Common myeloid progenitor, CD34-positive (primary cell): ENCODE results near the gene SERPINF2.

Experiments
- CTCF ChIA-PET: fragments of 350-600 bp; sonication (Branson Sonifier 250); formaldehyde crosslinking; loops from one replicate; lab custom pipeline; 2021; ENCODE audit warnings: antibody characterized with exemption; lab: Charles Lee
- POLR2A ChIA-PET: fragments of 350-600 bp; sonication (Branson Sonifier 250); formaldehyde crosslinking; loops from one replicate; lab custom pipeline; 2021; ENCODE audit warnings: antibody characterized with exemption; lab: Charles Lee
- DNase-seq, 3 donors: peaks; one replicate each; pipeline versions ENCODE4 v3.0.0 to v3.0.0-alpha.2; 2013
- H3K27ac ChIP-seq, 2 experiments: 1 replicate in 1 of 2; 2 replicates in 1 of 2; pipeline ENCODE4 v1.7.0; 2013; ENCODE audit warnings: inconsistent platforms in 2 of 2, low read length in 2 of 2, mild to moderate bottlenecking in 2 of 2, low read depth in 1 of 2, moderate library complexity in 1 of 2; ENCODE audit not compliant: severe bottlenecking in 2 of 2, insufficient read depth in 1 of 2, poor library complexity in 1 of 2
- H3K27me3 ChIP-seq, 5 experiments: replicated peaks in 2 of 5; 1 replicate in 3 of 5; 2 replicates in 2 of 5; pipeline versions ENCODE4 v1.6.1 to v1.7.0; 2013; ENCODE audit warnings: low read length in 4 of 5, mild to moderate bottlenecking in 2 of 5, moderate library complexity in 2 of 5, inconsistent platforms in 1 of 5; ENCODE audit not compliant: insufficient read depth in 5 of 5, control insufficient read depth in 4 of 5
- H3K36me3 ChIP-seq, 4 experiments: 1 replicate in 2 of 4; 2 replicates in 2 of 4; pipeline versions ENCODE4 v1.6.1 to v1.7.0; 2013; ENCODE audit warnings: low read length in 3 of 4, control low read depth in 1 of 4, mild to moderate bottlenecking in 1 of 4; ENCODE audit not compliant: control insufficient read depth in 4 of 4, insufficient read depth in 4 of 4
- H3K4me1 ChIP-seq, 4 experiments: 1 replicate in 3 of 4; 2 replicates in 1 of 4; pipeline versions ENCODE4 v1.6.1 to v1.7.1; 2013; ENCODE audit warnings: low read length in 3 of 4, mild to moderate bottlenecking in 3 of 4, control low read depth in 1 of 4, inconsistent platforms in 1 of 4, moderate library complexity in 1 of 4; ENCODE audit not compliant: control insufficient read depth in 4 of 4, insufficient read depth in 4 of 4; ENCODE audit errors: control extremely low read depth in 1 of 4
- H3K4me3 ChIP-seq, 7 experiments: 1 replicate in 4 of 7; 2 replicates in 3 of 7; pipeline versions ENCODE4 v1.5.1 to v1.7.0; 2013; ENCODE audit warnings: mild to moderate bottlenecking in 7 of 7, low read length in 6 of 7, moderate library complexity in 6 of 7, inconsistent platforms in 2 of 7, low read depth in 2 of 7, control low read depth in 1 of 7; ENCODE audit not compliant: insufficient read depth in 4 of 7, control insufficient read depth in 1 of 7; ENCODE audit errors: extremely low read depth in 1 of 7
- H3K9me3 ChIP-seq, 5 experiments: 1 replicate in 4 of 5; 2 replicates in 1 of 5; pipeline versions ENCODE4 v1.6.1 to v1.7.1; 2013; ENCODE audit warnings: low read length in 4 of 5, mild to moderate bottlenecking in 2 of 5, inconsistent platforms in 1 of 5, low read depth in 1 of 5, moderate library complexity in 1 of 5; ENCODE audit not compliant: control insufficient read depth in 4 of 5, insufficient read depth in 2 of 5; ENCODE audit errors: control extremely low read depth in 1 of 5
- WGBS: methylation state at CpG from one replicate; pipeline ENCODE4 v1.1.5; 2013; ENCODE audit not compliant: insufficient coverage; 5-methylcytosine and 5-hydroxymethylcytosine counted together

SERPINF2 gene

DNA sequence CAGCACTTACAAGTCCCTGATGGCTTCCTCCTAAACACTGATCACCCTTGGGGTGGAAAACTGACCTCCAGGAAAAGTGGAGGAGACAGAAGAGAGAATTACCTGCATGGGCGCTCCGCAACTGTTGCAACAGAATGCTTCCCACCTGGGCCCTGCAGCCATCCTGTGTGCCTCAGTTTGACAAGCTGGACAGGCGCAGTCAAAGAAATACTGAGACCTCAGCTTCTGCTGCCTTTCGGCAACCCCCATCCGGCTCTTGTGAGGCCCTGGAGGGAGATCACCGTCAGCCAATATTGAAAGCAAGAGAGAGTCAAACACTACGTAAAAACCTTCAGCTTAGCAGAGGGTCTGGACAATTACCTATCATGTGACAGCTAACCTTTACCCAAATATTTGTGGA lies 44.0 kb downstream of the SERPINF2 start:
- H3K27me3 ChIP-seq: no peaks in the 10 kb centered on the region
- WGBS: over 99% methylated on average over 7 of the region's 7 CpGs
- H3K36me3 ChIP-seq: peaks cover 7 to 55% (median 20%) of the 10 kb centered on the region in 4 experiments
- no peak for DNase-seq
- POLR2A ChIA-PET: interaction anchor here (0.5 to 1.0 kb wide), 2 partner anchors 64 to 157 kb away, joined by 3 read pairs; no protein-coding TSS in a partner anchor
- no peak overlapping the region for H3K4me3 ChIP-seq
- CTCF ChIA-PET: interaction anchor here (0.9 to 17.0 kb wide), 3 partner anchors 67 to 121 kb away, joined by 3 to 231 read pairs (median 9); partner anchors contain the start of gene WDR81
- no peaks in the 10 kb centered on the region for H3K9me3 ChIP-seq
- H3K4me1 ChIP-seq: peaks cover 5 to 28% (median 9%) of the 10 kb centered on the region in 4 experiments
- no peak overlapping the region for H3K27ac ChIP-seq

DNA sequence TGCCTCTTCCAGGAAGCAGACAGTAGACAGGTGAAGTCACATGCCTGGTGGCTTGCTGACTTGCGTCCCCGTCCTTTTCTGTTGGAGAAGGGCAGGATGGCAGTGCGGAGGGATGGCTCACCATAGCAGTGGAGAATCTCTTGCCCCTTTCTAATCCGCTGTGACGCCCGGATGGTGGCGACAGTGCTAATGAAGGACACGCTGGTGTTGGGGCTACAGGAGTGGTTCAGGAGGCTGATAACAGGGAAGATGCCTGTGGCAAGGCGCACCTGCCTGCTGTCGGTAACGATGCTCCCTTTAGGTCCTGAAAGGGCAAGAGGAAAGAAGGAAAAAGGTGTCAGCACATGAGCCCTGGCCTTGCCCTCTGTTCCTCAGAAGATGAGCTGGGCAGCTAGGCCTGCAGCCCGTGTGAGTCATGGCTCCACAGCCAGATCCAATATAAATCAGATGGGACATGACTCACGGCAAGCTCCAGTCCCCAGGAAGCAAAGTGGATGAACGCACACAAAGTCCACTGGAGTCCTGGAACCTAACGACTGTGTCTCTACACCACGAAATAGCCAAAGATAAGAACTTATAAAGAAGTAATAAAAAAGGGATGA lies 44.7 kb downstream of the SERPINF2 start:
- Histone ChIP-seq H3K4me1 (peaks cover 5 to 24% (median 9%) of the 10 kb centered on the region in 4 experiments), H3K9me3 (no peaks in the 10 kb centered on the region), H3K36me3 (peaks cover 5 to 48% (median 18%) of the 10 kb centered on the region in 4 experiments), H3K4me3 (no peak overlapping the region), H3K27ac (no peak overlapping the region), H3K27me3 (no peaks in the 10 kb centered on the region)
- POLR2A ChIA-PET: interaction anchor here (0.5 to 1.0 kb wide), 2 partner anchors 64 to 157 kb away, joined by 3 read pairs; no protein-coding TSS in a partner anchor
- WGBS: 94% methylated on average over 12 of the region's 16 CpGs
- DNase-seq: no peak
- CTCF ChIA-PET: interaction anchor here (0.9 to 17.0 kb wide), 3 partner anchors 67 to 122 kb away, joined by 3 to 231 read pairs (median 9); partner anchors contain the start of gene WDR81

GRCh38 chr17:1789936-1790335 lies 47.3 kb downstream of the SERPINF2 start:
- Histone ChIP-seq H3K4me1 (peaks cover 0 to 6% (median 0%) of the 10 kb centered on the region in 4 experiments), H3K27ac (no peak overlapping the region), H3K4me3 (no peak overlapping the region), H3K36me3 (peaks cover 11 to 34% (median 16%) of the 10 kb centered on the region in 4 experiments), H3K9me3 (no peaks in the 10 kb centered on the region), H3K27me3 (no peaks in the 10 kb centered on the region)
- WGBS: 100% methylated on average over 2 of the region's 5 CpGs
- ChIA-PET POLR2A (no interaction called here), CTCF (interaction anchor here (0.8 to 1.2 kb wide), 2 partner anchors 73 to 107 kb away, joined by 3 to 4 read pairs; no protein-coding TSS in a partner anchor)
- no peak for DNase-seq

DNA sequence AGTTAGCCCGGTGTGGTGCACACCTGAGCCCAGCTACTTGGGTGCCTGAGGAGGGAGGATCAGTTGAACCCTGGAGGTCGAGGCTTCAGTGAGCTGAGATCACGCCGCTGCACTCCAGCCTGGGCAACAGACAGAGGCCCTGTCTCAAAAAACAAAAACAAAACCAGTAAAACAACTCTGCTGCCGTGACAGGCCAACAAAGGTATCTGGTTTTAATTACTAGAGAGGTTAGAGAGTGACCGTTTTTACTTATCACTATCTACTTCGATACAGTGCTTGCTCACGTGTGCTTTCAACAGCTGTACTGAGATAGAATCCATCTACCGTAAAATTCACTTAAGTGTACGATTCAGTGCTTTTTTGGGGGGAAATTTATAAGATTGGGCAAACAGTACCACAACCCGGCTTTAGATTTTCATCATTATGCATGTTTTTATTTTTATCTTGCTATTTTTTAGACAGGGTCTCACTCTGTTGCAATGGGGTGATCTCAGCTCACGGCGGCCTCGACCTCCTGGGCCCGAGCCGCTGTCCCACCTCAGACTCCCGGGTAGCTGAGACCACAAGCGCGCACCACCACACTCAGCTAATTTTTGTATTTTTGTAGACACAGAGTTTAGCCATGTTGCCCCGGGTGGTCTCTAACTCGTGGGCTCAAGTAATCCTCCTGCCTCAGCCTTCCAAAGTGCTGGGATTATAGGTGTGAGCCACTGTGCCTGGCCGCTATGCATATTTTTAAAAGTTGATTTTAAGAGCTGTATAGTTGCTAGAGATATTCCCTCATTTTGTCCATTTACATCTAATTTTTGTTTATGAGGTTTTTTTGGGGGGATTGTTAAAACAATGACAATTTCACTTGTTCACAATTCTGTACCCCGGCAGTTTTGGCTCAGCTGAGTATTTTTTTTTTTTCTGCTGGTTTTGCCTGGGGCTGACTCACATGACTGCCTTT lies 50.1 kb downstream of the SERPINF2 start:
- no peak for DNase-seq
- POLR2A ChIA-PET: no interaction called here
- no peaks in the 10 kb centered on the region for H3K27me3 ChIP-seq
- 87% methylated on average over 13 of the region's 23 CpGs for WGBS
- CTCF ChIA-PET: interaction anchor here (1.0 to 2.2 kb wide), 4 partner anchors 8 to 124 kb away, joined by 3 to 7 read pairs (median 4); no protein-coding TSS in a partner anchor
- H3K4me1 ChIP-seq: peaks cover 0 to 10% (median 6%) of the 10 kb centered on the region in 4 experiments
- no peak overlapping the region for H3K4me3 ChIP-seq
- H3K9me3 ChIP-seq: no peaks in the 10 kb centered on the region
- no peak overlapping the region for H3K27ac ChIP-seq
- peaks cover 0 to 14% (median 6%) of the 10 kb centered on the region in 4 experiments for H3K36me3 ChIP-seq

- WGBS: 100% methylated on average over 1 of the region's 1 CpG
- no peak for DNase-seq
- Histone ChIP-seq H3K27me3 (no peaks in the 10 kb centered on the region), H3K36me3 (peaks cover 0 to 13% (median 6%) of the 10 kb centered on the region in 4 experiments), H3K4me3 (no peak overlapping the region), H3K9me3 (no peaks in the 10 kb centered on the region), H3K27ac (no peak overlapping the region), H3K4me1 (peaks cover 0 to 10% (median 6%) of the 10 kb centered on the region in 4 experiments)
- ChIA-PET CTCF (interaction anchor here (1.0 to 2.2 kb wide), 3 partner anchors 9 to 124 kb away, joined by 3 to 7 read pairs (median 5); no protein-coding TSS in a partner anchor), POLR2A (no interaction called here)
These were observed 50.8 kb downstream of the SERPINF2 start for GRCh38 chr17:1793447-1793806.

- no peaks in the 10 kb centered on the region for H3K27me3 ChIP-seq
- ChIA-PET CTCF (interaction anchor here (0.9 to 2.1 kb wide), 4 partner anchors 13 to 23 kb away, joined by 3 to 7 read pairs (median 4); no protein-coding TSS in a partner anchor), POLR2A (no interaction called here)
- peak overlapping the region in 1 of 2 experiments; percentile 64 for H3K27ac ChIP-seq
- no peak overlapping the region for H3K4me3 ChIP-seq
- H3K36me3 ChIP-seq: peaks cover 2 to 28% (median 18%) of the 10 kb centered on the region in 4 experiments
- H3K4me1 ChIP-seq: peaks cover 0 to 10% (median 6%) of the 10 kb centered on the region in 4 experiments
- no CpG with 5 or more reads among the region's 1 CpG for WGBS
- no peak for DNase-seq
- H3K9me3 ChIP-seq: no peaks in the 10 kb centered on the region
These were observed 54.1 kb downstream of the SERPINF2 start for GRCh38 chr17:1796800-1797199.
